ENCODE results near the gene FAM114A1.
"Not testable (repeated sequence)": the region's sequence is repeated elsewhere in the genome, so short reads cannot be mapped to it uniquely, and the experiment has no call there.

The FAM114A1 gene

DNA sequence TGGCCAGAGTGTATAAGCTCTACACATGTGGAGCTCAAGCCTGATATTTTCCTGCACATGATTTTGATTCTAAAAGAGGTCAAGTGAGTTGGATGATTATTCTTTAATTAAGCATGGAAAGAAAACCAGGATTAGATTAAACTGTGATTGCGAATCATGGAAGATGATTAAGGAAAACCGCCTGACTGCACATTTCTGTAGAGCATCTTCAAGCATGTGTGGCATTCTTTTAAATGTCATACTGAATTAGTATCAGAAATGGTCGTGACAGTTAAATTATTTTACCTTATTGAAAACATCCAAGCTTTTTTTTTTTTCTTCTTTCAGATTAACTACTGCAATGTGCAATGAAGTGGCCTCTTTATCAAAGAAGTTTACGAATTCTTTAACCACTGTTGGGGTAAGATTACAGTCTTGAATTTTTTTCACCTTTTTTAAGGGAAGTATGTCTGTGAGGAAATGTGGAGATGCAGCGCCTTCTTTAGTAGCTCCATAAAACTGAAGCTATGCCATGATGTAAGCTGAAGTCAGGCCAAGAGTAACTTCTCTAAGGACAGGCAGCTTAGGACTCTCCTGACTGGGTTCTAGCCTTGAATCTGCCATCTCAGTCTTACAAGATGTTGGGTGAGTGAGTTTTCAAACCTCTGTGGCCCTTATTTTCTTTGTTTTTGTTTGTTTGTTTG lies 67.9 kb downstream of the FAM114A1 start:
- DNase-seq (ENCODE audit: low read depth in 2 of 2) = no peak

- no peak for DNase-seq (ENCODE audit: low read depth in 2 of 2)
Measured at GRCh38 chr4:38939165-38939564, 71.6 kb downstream of the FAM114A1 start.

DNA sequence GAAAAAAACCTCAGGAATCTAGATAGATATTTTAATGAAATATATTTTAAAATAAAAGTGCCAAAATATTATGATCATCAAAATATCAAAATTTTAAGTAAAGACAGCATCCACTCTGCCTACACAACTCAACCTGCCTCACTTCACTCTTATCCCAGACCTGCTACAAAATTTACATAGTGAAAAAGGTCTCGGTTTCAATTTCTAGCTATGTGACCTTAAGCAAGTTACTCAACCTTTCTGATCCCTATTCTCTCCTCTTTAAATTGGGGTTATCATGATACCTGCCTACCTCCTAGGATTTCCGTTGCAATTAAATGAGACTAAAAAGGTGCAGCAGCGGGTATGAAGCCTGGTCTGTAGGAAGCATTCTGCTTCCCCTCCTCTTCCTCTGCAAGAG lies 72.9 kb downstream of the FAM114A1 start:
- DNase-seq (ENCODE audit: low read depth in 2 of 2) = no peak

DNA sequence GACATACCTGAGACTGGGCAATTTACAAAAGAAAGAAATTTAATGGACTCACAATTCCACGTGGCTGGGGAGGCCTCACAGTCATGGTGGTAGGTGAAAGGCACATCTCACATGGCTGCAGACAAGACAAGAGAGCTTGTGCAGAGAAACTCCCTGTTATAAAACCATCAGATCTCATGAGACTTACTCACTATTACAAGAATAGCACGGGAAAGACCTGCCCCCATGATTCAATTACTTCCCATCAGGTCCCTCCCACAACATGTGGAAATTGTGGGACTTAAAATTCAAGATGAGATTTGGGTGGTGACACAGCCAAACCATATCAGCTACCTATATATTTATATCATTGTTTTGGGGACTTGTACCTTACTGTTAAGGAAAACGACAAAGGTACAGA lies 74.3 kb downstream of the FAM114A1 start:
- not testable (repeated sequence) for DNase-seq (ENCODE audit: low read depth in 2 of 2)

DNA sequence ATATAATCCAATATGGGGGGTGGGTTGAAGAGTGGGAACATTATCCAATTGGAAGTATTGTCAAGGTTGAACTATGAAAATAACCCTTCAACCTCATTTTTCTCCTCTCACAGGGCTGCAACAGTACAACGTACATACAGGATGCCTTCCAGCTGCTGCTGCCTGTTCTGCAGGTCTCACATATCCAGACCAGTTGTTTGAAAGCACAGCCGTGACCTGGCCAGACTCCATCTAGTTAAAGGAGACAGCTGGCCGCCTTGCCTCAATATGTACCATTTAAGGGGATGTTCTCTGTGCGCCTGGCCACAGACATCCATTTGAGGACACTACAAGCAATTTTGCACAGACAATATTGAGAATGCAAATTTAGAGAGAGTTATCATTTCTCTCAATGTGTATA lies 75.7 kb downstream of the FAM114A1 start:
- DNase-seq (ENCODE audit: low read depth in 2 of 2) = no peak

- DNase-seq (ENCODE audit: low read depth in 2 of 2) = no peak
Measured at GRCh38 chr4:38944440-38944839, 76.8 kb downstream of the FAM114A1 start.

- no peak for DNase-seq (ENCODE audit: low read depth in 2 of 2)
Measured at GRCh38 chr4:38946919-38947318, 79.3 kb downstream of the FAM114A1 start.

DNA sequence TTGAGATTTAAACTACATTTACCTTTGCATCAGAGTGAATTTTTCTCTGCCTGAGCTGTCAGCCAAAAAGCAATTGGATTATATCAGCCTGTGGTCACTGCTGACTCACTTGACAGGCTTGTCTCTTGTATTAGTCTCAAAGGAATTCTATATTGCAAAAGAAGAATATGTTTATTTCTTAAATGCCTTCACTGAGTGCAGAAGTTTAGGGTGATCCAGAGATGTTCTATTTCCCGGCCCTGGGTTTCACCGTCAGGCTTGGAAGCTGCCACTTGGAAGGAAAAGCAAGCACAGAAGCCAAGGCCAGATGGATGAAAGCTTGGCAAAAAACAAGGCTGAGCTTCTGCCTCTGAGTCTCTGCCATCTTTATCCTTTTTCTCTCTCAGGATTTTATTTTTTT lies 80.9 kb downstream of the FAM114A1 start:
- DNase-seq (ENCODE audit: low read depth in 2 of 2) = no peak

GRCh38 chr4:38949411-38950051 lies 81.9 kb downstream of the FAM114A1 start:
- DNase-seq (ENCODE audit: low read depth in 2 of 2) = no peak

GRCh38 chr4:38950159-38950558 lies 82.6 kb downstream of the FAM114A1 start:
- no peak for DNase-seq (ENCODE audit: low read depth in 2 of 2)

GRCh38 chr4:38950734-38951133 lies 83.1 kb downstream of the FAM114A1 start:
- DNase-seq (ENCODE audit: low read depth in 2 of 2) = no peak

DNA sequence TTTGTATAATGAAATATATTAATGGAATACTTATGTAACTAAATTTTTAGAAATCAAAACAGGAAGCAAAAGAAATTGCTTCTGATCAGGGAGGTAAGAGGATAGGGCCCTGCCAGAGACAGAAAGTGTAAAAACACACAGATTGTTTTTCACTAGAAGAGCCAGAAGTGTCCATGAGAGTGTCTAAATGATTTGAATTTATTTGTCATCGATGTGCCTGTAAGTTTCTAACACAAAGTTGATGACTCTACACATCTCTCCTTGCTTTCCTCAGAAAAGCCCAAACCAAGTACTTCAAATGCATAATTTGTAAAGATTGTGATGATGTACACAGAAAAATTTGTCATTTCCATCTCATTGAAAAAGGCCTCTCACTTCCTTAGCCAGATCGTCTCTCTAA lies 84.0 kb downstream of the FAM114A1 start:
- no peak for DNase-seq (ENCODE audit: low read depth in 2 of 2)

DNA sequence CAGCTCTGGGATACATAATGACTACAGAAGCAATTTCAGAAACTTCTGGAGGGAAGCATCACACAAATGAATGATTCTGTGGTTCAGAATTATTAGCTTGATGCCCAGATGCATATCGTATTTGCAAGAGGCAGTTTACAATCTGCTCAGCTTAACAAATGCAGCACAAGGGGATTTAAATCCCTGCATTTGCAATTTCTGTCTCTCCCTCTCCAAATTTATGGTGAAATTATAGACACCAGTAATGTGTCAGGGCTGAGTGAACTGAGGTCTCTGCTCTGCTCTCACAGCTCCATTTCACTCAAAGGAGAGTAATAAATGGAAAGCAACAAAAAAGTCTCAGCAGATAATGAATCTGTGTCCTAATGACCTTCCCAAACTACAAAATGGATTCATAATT lies 84.4 kb downstream of the FAM114A1 start:
- no peak for DNase-seq (ENCODE audit: low read depth in 2 of 2)

DNA sequence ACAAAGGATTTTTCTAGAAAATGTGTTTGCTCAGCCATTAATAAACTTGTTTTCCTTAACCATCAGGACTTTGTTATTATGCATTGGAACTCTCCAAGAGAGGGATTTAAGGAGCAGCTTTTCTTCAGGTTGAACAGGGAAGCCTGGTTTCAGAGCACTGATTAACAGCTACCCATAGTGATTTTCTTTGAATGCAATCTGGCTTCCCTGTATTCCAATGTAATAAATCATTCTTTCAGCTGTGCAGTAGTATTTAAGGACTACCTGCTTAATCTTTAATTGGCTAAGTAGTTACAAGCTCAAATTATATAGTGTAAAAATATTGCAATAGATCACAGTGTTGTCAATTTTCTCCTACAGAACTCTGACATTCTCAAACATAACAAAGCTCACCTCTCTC lies 87.1 kb downstream of the FAM114A1 start:
- DNase-seq (ENCODE audit: low read depth in 2 of 2) = no peak

DNA sequence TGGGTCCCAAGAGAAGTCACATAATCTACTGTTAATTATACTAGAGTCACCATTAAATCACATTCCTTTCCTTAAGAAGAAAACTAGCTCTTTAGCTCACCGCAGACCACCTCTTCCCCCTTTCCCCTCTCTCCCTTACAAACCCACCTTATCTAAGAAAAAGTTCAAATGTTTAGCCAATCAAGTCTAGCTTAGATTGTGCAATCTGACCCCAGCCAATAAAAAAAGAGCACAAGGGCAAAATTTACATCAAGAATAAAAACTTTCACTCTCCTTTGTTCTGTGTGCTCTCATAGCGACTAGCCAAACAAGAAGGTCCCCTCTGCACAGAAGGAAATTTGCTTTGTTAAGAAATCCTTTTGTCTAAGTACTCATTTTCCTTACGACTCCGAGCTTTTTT lies 88.4 kb downstream of the FAM114A1 start:
- no peak for DNase-seq (ENCODE audit: low read depth in 2 of 2)

DNA sequence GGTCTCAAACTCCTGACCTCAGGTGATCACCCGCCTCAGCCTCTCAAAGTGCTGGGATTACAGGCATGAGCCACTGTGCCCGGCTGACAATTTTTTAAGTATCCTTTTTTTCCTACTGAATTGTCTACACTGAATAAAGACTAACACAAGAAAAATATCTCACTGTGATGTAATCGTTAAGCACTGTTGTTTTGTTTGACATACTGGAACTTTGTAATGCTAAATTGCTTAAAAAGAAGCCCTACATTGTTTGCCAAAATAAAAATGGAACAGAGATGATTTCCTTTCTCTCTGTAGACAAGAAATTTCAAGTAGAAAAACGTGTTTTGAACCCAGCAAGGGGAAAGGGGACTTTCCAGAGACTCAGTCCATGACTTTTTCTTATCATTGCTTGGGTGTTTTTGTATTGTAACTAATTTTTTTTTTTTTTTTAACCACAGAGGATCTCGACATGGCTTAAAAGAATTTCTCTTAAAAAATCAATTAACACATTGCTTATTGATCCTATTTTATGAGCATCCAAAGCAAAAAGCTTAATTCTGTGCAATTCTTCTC lies 89.7 kb downstream of the FAM114A1 start:
- no peak for DNase-seq (ENCODE audit: low read depth in 2 of 2)

DNA sequence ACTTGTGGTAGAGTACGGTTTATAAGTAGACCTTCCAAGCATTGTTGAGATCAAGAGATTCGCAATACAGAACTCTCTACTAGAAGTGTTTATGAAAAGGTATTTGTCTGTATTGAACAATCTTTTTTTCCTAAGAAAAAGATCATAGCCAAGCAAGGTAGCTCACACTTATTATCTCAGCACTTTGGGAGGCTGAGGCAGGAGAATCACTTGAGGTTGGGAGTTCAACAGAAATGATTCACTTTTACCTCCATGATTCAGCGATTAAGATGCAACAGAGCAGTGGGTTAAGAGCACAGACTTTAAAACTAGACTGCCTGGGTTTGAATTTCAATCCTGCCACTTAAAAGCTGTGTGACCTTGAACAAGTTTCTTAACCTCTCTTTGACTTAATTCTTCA lies 90.3 kb downstream of the FAM114A1 start:
- no peak for DNase-seq (ENCODE audit: low read depth in 2 of 2)

DNA sequence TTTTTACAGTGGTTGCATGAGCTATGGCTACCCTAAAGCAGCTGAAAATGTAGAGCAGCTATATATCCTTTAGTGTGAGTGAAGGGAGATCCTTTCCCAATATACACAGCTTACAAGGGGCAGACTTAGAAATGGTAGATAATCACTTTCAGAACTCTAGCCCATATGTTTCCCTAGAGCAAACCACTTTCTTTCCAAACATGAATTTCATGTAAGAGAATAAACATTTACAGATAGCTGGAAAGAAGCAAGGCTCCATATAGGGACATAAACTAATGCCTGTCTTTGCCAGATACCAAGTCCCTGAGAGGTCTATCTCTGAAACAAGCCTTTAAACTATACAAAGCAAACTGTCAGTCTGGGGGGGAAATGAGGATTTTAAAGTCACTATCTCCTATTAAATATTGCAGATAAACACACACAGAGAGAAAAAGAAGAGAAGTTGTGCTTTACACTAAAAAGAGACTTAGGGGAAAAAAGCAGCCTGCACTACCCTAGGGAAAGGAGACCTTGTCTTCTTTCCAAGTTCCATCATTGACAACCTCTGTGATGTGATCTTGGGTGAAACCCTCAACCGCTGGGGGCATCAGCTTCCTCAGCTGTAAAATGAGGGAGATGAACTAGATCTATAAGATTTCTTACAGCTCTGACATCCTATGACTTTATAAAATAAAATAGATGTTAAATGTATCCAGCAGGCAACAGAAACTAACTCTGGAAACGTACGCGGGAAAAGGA lies 91.0 kb downstream of the FAM114A1 start:
- DNase-seq (ENCODE audit: low read depth in 2 of 2) = no peak

GRCh38 chr4:38959248-38959647 lies 91.6 kb downstream of the FAM114A1 start:
- not testable (repeated sequence) for DNase-seq (ENCODE audit: low read depth in 2 of 2)

DNA sequence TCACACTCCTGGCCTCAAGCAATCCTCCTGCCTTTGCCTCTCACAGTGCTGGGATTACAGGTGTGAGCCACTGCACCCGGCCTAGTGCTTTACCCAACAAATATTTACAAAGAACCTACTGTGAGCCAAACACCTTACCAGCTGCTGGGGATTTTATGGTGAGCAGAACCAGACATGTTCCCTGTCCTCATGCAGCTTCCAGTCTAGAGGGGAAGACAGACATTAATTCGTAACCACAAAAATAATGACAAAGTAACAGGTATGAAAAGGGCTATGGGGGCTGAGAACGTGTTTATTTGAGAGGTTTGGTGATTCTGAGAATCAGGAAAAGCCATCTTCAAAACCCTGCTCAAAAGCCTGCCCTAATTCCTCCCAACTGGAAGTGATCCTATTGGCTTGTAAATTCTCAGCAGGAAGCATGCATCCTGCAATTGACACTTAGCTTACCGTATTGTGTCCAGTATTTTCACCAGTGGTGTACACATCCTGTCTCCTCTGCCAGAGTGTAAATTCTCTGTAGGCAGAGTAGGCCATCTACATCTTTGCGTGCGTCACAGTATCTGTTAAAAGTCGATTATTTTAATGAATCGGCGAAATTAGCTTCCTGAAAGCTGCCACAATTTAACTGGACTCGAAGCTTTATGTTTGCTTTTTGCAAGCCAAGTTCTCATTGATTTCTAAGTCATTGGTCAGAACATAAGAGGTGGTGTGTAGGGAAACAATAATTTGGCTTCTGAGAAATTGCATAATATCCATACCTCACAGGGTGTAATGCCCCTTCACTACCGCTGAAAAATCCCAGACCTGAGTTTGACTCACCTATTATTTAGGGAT lies 97.6 kb downstream of the FAM114A1 start:
- DNase-seq (ENCODE audit: low read depth in 2 of 2) = no peak

DNA sequence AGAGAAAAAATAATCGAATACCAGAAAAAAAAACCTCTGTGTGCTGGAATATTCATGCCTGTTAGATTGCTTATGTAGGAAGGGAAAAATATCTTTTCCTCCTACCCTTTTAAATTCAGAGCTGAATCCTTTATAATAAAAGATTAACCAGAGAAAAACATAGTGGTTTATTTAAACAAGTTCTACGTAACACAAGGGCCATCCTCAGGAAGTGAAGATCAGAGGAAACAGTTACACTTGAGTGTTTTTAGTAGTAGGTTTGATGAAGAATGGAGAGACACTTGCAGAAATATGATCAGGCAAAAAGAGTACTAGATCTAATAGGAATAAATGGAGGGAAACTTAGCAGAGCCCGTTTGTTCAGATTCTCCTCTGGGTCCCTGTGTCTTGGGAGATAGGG lies 98.3 kb downstream of the FAM114A1 start:
- DNase-seq (ENCODE audit: low read depth in 2 of 2) = no peak
